GM19455 (cell line): ENCODE measurements around the gene ZNF516.

Experiments used
- ATAC-seq: cut with Tn5 transposase; IDR thresholded peaks from one replicate; pipeline ENCODE4 v1.9.1; 2021; ENCODE audit not compliant: unreplicated experiment

Gene ZNF516

DNA sequence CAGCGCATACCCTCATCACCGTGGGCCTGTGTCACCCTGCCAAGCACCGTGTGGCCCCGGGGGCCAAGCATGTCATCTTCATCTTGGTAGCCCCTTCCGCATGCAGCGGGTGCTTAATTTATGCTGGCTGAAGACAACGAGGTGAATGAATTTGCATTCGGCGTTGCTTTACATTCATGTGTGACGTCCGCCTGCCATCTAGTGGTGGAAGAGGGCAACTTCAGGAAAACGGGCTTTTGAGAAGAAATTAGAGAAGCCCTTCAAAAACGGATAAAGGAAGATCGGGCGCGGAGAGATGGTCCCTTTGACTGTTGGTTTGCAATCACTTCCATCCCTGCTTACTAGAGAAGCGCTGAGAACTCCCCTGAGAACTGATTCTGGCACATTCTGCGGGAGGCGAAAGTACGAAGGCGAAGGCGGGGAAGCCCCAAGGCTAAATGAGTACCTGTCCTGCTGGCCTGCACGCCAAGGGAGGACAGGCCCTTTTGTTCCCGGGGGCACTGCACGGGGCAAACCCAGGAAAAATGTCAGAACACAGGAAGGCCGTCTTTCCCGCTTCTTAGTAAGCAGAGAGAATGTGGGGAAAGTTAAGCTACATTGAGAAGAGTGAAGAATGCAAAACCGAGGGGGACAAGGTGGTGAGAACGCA is 145.9 kb downstream of the ZNF516 start:
- no peak for ATAC-seq

GRCh38 chr18:76348267-76349066 is 146.6 kb downstream of the ZNF516 start:
- ATAC-seq = no peak

DNA sequence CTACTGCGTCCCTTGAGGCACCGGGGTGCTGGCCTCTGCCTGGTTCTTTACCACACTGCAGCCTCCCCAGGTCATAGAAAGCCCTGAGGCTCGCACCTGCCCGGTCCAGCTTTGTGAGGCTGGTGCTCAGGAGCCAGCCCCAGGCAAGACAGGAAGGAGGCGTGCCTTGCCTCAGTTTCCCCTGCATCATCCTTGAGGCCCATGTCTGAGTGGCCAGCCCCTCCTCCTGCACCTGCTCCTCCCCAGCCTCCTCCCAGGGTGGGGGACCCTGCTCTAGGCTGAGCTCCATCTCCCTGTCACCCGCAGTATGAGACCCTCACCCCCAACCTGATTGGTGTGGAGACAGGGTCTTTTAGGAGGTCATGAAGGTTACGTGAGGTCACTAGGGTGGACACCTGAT is 147.7 kb downstream of the ZNF516 start:
- ATAC-seq = no peak

DNA sequence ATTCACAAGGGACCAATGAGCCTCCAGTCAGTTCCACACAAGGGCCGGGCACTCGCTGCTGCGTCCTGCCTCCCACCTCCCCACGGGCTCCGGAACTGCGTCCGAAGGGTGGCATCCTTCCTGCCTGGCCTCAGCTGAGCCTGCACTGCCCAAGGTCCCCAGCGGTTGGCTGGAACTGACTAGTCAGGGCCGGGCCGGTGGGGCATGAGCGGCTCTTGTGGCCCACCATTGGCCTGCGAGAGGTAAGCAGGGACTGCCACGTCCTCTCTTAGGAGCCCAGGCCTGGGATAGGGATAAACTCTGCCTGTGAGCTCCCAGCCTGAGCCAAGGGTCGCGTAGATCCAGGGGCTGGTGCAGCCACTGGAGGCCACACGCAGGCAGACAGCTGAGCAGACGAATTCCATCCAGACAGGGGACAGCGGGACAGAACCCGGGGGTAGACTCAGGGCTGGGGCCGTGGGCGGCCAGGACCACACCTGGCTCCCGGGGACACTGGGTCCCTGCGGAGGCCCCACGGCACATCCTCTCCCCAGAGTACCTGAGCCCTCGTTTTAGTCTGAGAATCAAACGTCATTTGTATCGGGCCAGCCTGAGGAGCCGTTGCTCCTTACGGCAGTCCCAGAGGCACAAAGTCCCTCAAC is 148.4 kb downstream of the ZNF516 start:
- no peak for ATAC-seq

GRCh38 chr18:76345901-76346300 is 149.1 kb downstream of the ZNF516 start:
- ATAC-seq = no peak

GRCh38 chr18:76343938-76344569 is 151.0 kb downstream of the ZNF516 start:
- ATAC-seq = no peak

- no peak for ATAC-seq
These were observed 154.6 kb downstream of the ZNF516 start for GRCh38 chr18:76340410-76340809.

DNA sequence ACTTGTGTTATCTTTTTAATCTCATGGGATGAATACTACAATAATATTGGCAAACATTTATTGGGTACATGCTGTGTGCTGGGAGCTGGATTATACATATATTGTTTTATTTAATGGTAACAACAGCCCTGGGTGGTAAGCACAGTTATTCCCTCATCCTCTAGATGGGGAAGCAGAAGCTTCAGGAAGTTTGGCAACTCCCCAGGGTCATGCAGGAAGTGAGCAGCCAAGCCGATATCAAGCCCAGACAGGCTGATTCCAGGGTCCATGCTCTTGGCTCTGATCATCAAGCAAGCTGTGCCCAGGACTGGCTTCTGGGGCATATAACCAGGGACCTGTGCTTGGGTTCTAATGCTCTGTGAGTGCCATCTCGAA is 155.8 kb downstream of the ZNF516 start:
- no peak for ATAC-seq

GRCh38 chr18:76338619-76339245 is 156.3 kb downstream of the ZNF516 start:
- ATAC-seq = no peak

- no peak for ATAC-seq
These were observed 157.0 kb downstream of the ZNF516 start for GRCh38 chr18:76338088-76338487.

- ATAC-seq = no peak
These were observed 159.0 kb downstream of the ZNF516 start for GRCh38 chr18:76335859-76336640.

DNA sequence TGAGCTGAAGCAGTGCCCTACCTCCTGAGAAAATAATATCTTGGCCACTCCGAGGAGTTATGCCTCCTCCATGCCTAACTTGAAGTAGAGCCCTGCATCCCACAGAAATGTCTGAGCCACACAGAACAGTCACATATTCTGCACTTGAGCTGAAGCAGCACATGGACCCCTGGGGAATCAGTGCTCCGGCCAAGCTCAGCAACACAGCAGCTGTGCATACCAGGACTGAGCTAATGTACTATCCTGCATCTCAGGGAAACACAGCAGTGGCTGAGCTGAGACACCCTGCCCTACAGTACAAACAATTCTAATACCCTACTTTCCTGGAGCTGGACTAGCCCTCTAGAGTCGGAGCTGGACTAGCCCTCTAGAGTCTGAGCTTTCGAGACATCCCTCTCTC is 166.9 kb downstream of the ZNF516 start:
- no peak for ATAC-seq

- ATAC-seq = no peak
These were observed 171.2 kb downstream of the ZNF516 start for GRCh38 chr18:76323891-76324290.

DNA sequence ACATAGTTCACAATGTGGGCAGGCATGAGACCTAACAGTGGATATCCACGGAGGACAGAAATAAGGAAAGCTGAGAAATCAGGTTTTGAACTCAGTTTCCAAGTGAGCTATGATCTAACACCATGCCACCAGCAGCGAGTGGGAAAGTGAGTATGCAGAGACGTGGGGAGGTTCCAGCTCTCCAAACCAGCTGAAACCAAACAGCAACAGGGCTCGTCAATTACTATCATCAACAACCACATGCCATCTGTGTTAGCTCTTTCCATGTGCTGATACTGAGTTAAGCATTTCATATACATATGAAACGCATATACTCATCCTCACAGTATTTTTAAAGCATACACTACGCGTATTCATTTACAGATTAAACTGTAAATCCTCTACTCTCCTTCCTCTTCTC is 172.4 kb downstream of the ZNF516 start:
- no peak for ATAC-seq

DNA sequence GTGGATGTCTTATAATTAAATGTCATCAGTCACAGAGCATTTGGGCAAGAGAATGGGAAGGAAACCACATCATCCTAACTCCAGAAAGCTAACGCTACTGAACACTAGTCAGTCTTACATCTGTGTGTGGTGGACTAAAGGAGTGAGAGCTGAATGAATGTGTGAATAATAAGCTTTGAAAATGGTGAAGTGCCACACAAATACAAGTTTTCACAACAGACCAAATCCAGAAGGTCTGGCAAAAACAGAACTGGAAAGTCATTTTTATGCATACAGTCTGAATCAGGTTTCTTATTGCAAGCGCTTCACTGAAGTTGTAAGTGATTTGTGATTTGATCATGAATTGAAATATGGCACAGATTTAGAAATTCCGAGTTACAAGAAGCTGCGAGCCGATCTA is 175.7 kb downstream of the ZNF516 start:
- no peak for ATAC-seq

DNA sequence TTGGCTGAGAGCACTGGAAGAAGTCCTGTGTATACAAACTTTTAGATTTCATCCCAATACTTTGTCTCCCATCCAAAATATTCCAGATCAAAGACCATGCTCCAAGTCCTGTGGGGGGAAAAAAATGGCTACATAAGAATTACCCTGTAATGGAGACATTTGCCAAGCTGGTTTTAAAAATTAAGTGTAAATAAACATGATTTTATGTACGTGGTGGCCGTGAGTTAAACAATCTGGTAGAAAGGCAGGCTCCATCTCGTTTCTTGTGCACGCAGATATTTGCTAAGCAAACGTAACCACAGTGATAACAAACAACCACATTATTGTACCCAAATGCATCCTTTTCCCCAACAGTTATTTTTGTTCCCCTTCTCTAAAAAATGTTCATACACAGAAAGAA is 176.4 kb downstream of the ZNF516 start:
- ATAC-seq = no peak

- ATAC-seq = no peak
These were observed 177.9 kb downstream of the ZNF516 start for GRCh38 chr18:76317136-76317535.

- no peak for ATAC-seq
These were observed 179.3 kb downstream of the ZNF516 start for GRCh38 chr18:76315722-76316230.

DNA sequence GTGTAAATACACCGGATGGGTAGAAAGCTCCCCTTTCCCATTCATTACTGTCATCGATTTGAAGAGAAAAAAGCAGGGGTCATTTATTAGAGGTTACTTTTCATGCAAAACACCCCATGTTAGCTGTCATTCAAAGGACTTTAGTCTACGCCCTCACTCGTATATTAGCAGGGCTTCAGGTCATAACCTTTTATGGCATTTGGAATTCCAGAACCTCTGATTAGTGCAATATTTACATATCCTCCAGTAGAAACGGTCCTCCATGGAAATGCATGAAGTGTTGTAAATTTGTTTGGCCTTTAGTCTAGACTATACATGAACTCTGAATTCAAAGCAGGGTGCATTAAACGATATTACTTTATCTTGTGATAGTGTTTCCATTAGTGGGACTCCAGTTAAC is 180.5 kb downstream of the ZNF516 start:
- no peak for ATAC-seq

- no peak for ATAC-seq
These were observed 181.0 kb downstream of the ZNF516 start for GRCh38 chr18:76314015-76314414.
